GM06990 (cell line): ENCODE measurements around the gene CLCN1.

Experiments
- DNase-seq: peaks from one replicate; pipeline ENCODE4 v3.0.0-alpha.2; 2011; ENCODE audit not compliant: insufficient read length; ENCODE audit errors: extremely low read depth
- H3K27me3 ChIP-seq: replicated peaks from 2 replicates; pipeline ENCODE4 v1.6.0; 2011; ENCODE audit warnings: low read length; ENCODE audit not compliant: control insufficient read depth, insufficient read depth
- H3K36me3 ChIP-seq: 2 replicates; pipeline ENCODE4 v1.5.1; 2011; ENCODE audit warnings: low read length; ENCODE audit not compliant: control insufficient read depth, insufficient read depth
- H3K4me3 ChIP-seq: replicated peaks from 2 replicates; pipeline ENCODE4 v1.5.1; 2011; ENCODE audit warnings: low read depth, mild to moderate bottlenecking, control low read depth, low read length
- TF ChIP-seq, protein P1 (sequence below): IDR thresholded peaks from 2 replicates; pipeline ENCODE4 v1.5.1; 2011; ENCODE audit warnings: low read length, control low read depth, mild to moderate bottlenecking, inconsistent platforms; ENCODE audit not compliant: insufficient read depth, poor library complexity, severe bottlenecking

Gene CLCN1

DNA sequence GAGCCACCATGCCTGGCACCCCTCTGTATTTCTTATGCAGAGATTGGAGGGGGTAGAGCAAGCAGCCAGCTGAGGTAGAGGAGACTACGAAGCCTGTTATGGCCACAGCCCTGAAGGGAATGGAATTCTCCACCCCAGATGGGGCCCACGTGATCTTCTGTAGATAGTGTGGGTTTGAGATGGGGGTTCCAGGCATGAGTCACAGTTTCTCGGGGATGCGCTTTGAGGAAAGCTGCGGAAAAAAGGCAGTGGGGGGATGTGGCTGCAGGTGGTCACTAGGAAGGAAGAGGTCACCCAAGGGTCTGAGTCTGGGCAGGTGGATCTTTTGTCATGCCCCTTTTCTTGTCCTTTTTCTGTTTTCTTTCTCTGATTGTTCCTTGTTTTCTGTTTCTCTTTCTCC is 35.1 kb downstream of the CLCN1 start:
- TF ChIP-seq, protein P1, sequence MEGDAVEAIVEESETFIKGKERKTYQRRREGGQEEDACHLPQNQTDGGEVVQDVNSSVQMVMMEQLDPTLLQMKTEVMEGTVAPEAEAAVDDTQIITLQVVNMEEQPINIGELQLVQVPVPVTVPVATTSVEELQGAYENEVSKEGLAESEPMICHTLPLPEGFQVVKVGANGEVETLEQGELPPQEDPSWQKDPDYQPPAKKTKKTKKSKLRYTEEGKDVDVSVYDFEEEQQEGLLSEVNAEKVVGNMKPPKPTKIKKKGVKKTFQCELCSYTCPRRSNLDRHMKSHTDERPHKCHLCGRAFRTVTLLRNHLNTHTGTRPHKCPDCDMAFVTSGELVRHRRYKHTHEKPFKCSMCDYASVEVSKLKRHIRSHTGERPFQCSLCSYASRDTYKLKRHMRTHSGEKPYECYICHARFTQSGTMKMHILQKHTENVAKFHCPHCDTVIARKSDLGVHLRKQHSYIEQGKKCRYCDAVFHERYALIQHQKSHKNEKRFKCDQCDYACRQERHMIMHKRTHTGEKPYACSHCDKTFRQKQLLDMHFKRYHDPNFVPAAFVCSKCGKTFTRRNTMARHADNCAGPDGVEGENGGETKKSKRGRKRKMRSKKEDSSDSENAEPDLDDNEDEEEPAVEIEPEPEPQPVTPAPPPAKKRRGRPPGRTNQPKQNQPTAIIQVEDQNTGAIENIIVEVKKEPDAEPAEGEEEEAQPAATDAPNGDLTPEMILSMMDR: no peak
- peaks cover 2% of the 10 kb centered on the region for H3K27me3 ChIP-seq
- no peak overlapping the region for H3K4me3 ChIP-seq
- H3K36me3 ChIP-seq: no peaks in the 10 kb centered on the region
- DNase-seq: no peak

DNA sequence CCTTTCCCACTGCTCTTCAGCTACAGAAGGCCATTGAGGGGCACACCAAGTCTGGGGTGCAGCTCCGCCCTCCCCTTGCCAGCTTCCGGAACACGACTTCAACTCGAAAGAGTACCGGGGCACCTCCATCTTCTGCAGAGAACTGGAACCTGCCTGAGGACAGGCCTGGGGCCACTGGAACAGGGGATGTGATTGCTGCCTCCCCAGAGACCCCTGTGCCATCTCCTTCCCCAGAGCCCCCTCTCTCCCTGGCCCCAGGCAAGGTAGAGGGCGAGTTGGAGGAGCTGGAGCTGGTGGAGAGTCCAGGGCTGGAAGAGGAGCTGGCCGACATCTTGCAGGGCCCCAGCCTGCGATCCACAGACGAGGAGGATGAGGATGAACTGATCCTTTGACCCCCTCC is 35.7 kb downstream of the CLCN1 start:
- peaks cover 2% of the 10 kb centered on the region for H3K27me3 ChIP-seq
- H3K4me3 ChIP-seq: no peak overlapping the region
- TF ChIP-seq, protein P1: no peak
- no peaks in the 10 kb centered on the region for H3K36me3 ChIP-seq
- no peak for DNase-seq

DNA sequence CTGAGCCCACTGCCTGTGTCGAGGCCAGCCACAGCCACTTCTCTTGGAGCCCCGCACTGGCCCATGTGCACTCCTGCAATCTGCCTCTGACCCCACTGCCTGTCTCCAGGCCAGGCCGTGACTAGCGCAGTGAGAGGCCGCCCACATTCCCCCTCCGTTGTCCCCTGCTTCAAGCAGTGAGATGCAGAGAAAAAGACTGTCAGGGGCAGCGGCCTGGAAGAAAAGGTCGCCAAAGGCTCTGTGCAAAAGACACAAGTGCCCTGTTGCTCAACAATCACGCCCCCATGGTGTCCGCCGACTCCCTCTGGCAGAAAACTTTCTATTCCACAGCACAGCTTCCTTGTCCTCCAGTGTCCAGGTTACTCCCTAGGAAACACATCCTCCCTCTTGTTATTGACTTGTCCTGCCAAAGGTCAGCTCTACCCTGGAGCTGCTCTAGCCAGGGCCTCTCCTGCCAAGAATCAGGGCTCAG is 36.7 kb downstream of the CLCN1 start:
- no peaks in the 10 kb centered on the region for H3K36me3 ChIP-seq
- TF ChIP-seq, protein P1: no peak
- H3K4me3 ChIP-seq: no peak overlapping the region
- peaks cover 3% of the 10 kb centered on the region for H3K27me3 ChIP-seq
- no peak for DNase-seq

DNA sequence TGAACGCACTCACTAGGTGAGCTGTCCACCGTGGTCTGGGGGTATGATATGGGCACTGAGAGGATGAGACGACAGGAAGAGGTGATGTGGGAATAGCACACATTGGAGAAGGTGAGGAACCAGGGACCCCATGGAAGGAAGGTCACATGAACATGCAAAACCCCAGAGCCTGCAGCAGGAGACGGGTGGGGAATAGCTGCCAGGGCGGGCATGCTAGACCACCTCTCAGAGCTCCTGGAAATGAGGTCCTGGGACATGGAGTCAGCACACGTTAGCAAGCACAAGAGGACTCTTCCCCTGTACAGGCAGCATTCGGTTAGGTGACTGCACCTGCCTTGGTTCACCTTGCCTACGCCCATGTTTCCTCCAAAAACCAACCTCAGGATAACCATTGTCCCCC is 38.5 kb downstream of the CLCN1 start:
- peaks cover 3% of the 10 kb centered on the region for H3K27me3 ChIP-seq

DNA sequence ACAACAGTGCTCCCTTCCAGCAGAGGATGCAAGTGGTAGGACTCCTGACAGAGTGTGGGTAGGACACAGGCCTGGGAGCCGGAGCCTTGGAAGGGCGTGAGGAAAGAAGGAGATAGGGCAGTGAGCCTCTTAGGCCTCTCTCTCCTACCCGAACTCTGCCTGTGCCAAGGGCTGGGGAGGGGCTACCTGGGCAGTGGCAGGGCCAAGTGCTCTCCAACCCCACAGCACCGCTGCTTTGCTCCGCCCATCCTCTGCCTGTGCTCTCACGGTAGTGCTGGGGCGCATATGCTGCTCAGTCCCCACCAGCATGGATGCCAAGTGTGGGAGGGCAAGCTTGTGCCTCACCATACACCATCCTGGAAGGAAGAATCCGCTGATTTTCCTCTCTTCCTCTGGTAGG is 39.1 kb downstream of the CLCN1 start:
- no peaks in the 10 kb centered on the region for H3K36me3 ChIP-seq
- H3K27me3 ChIP-seq: peaks cover 3% of the 10 kb centered on the region; the same call in 1 of the 2 replicates
- no peak overlapping the region for H3K4me3 ChIP-seq
- DNase-seq: no peak
- TF ChIP-seq, protein P1: no peak

More for the DNA sequence above, 38.5 kb downstream of the CLCN1 start:
- no peak for DNase-seq
- H3K4me3 ChIP-seq: no peak overlapping the region
- TF ChIP-seq, protein P1: no peak
- no peaks in the 10 kb centered on the region for H3K36me3 ChIP-seq
